Thyroid gland (tissue), 4 donors: Measurements from ENCODE around the gene XCL2. TPM values are rescaled to one million over a fixed set of nuclear protein-coding genes. Genes with fewer than 3 reads are reported as not detected.

Experiments
- DNase-seq, 2 donors: peaks; one replicate each; pipeline ENCODE4 v3.0.0-alpha.2; 2019
- H3K27ac ChIP-seq, 3 donors: fragments of 200-600 bp; sonication (generic); 1 replicate in 2 of 3; 2 replicates in 1 of 3; pipeline ENCODE4 v1.5.1; 2016 to 2019; ENCODE audit warnings: mild to moderate bottlenecking in 1 of 3, moderate library complexity in 1 of 3
- H3K27me3 ChIP-seq: fragments of 200-600 bp; sonication (generic); one replicate; pipeline ENCODE4 v1.5.1; 2019
- H3K36me3 ChIP-seq, 2 donors: fragments of 200-600 bp; sonication (generic); one replicate each; pipeline ENCODE4 v1.5.1; 2016 to 2019
- H3K4me1 ChIP-seq, 2 donors: fragments of 200-600 bp; sonication (generic); one replicate each; pipeline ENCODE4 v1.5.1; 2017 to 2019
- H3K4me3 ChIP-seq, 3 donors: fragments of 200-600 bp; sonication (generic); replicated peaks in 1 of 3; 1 replicate in 2 of 3; 2 replicates in 1 of 3; pipeline ENCODE4 v1.5.1; 2016; ENCODE audit warnings: mild to moderate bottlenecking in 1 of 3
- H3K9me3 ChIP-seq: fragments of 200-600 bp; sonication (generic); one replicate; pipeline ENCODE4 v1.5.1; 2017
- CTCF ChIP-seq, 6 experiments: fragments of 200-600 bp in 3 of 6; fragments of 450-650 bp in 3 of 6; sonication (generic) in 3 of 6; IDR thresholded peaks; one replicate each; pipeline ENCODE4 v1.5.1; 2016 to 2019; ENCODE audit warnings: antibody characterized with exemption in 6 of 6, mild to moderate bottlenecking in 2 of 6, inconsistent platforms in 1 of 6, moderate library complexity in 1 of 6
- POLR2A ChIP-seq, 2 donors: fragments of 450-650 bp; IDR thresholded peaks; one replicate each; pipeline ENCODE4 v1.6.1; 2017; ENCODE audit warnings: antibody characterized with exemption in 2 of 2, mild to moderate bottlenecking in 2 of 2, moderate library complexity in 1 of 2
- WGBS, 2 donors: methylation state at CpG; one replicate each; pipeline ENCODE4 v1.1.5; 2017; 5-methylcytosine and 5-hydroxymethylcytosine counted together
- intact Hi-C: fragments of 100-400 bp; cut with DNase I; formaldehyde crosslinking; loops from one replicate; pipeline ENCODE4 v1.15.1; 2023
- total RNA-seq, 4 donors: library from RNA; depleted of rRNA; stranded (reverse); fragments of >200 nt; gene quantifications; one replicate each; pipeline ENCODE4 v1.2.3, GENCODE V29; 2016

The XCL2 gene
- total RNA-seq, 4 donors from 2014 or later: not detected

GRCh38 chr1:168520052-168520751 lies 23.6 kb downstream of the XCL2 start:
- Histone ChIP-seq H3K9me3 (no peaks in the 10 kb centered on the region), H3K36me3 (no peaks in the 10 kb centered on the region), H3K4me3 (no peak overlapping the region), H3K4me1 (no peaks in the 10 kb centered on the region), H3K27ac (no peak overlapping the region), H3K27me3 (no peaks in the 10 kb centered on the region)
- intact Hi-C loops: no loop called here
- TF ChIP-seq CTCF (IDR thresholded peaks at IDR 0.05) (no peak), POLR2A (IDR thresholded peaks at IDR 0.05) (no peak)
- DNase-seq: no peak
- 42 to 46% methylated on average over 6 of the region's 6 CpGs for WGBS, 2 donors

GRCh38 chr1:168518813-168519212 lies 25.0 kb downstream of the XCL2 start:
- intact Hi-C loops: no loop called here
- TF ChIP-seq POLR2A (IDR thresholded peaks at IDR 0.05): no peak
- Histone ChIP-seq H3K36me3 (no peaks in the 10 kb centered on the region), H3K27ac (no peak overlapping the region), H3K4me3 (no peak overlapping the region), H3K27me3 (no peaks in the 10 kb centered on the region), H3K9me3 (no peaks in the 10 kb centered on the region), H3K4me1 (no peaks in the 10 kb centered on the region)
- WGBS, 2 donors: 92 to 93% methylated on average over 1 of the region's 1 CpG
- DNase-seq: no peak

GRCh38 chr1:168518201-168518689 lies 25.6 kb downstream of the XCL2 start:
- Histone ChIP-seq H3K36me3 (no peaks in the 10 kb centered on the region), H3K27ac (no peak overlapping the region), H3K4me3 (no peak overlapping the region), H3K27me3 (no peaks in the 10 kb centered on the region), H3K9me3 (no peaks in the 10 kb centered on the region), H3K4me1 (no peaks in the 10 kb centered on the region)
- no peak for TF ChIP-seq CTCF (IDR thresholded peaks at IDR 0.05)
- TF ChIP-seq POLR2A (IDR thresholded peaks at IDR 0.05): no peak
- WGBS, 2 donors: 85 to 93% methylated on average over 4 of the region's 4 CpGs
- intact Hi-C loops: no loop called here
- DNase-seq: no peak

DNA sequence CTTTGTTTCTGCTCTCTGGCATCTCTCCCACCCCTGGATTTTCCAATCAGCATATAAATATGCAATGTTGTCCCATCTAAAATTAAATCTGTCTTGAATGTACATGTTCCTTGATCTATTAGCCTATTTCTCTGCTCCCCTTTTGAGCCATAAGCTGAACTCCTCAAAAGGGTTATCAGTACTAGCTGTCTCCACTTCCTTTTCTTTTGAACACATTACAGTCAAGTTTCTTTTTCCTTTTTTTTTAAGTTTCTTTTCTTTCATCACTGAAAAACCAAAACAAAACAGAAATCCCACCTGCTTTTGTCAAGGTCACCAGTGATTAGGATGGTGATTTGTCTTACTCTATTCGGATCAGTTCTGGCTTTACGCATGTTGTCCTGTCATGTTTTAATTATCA lies 29.3 kb downstream of the XCL2 start:
- TF ChIP-seq POLR2A (IDR thresholded peaks at IDR 0.05): no peak
- TF ChIP-seq CTCF (IDR thresholded peaks at IDR 0.05): no peak
- intact Hi-C loops: no loop called here
- H3K4me3 ChIP-seq: no peak overlapping the region
- no peaks in the 10 kb centered on the region for H3K27me3 ChIP-seq
- H3K36me3 ChIP-seq: no peaks in the 10 kb centered on the region
- no peaks in the 10 kb centered on the region for H3K9me3 ChIP-seq
- H3K27ac ChIP-seq: no peak overlapping the region
- no peak for DNase-seq
- 90 to 94% methylated on average over 2 of the region's 2 CpGs for WGBS, 2 donors
- no peaks in the 10 kb centered on the region for H3K4me1 ChIP-seq

GRCh38 chr1:168513656-168514404 lies 30.0 kb downstream of the XCL2 start:
- TF ChIP-seq POLR2A (IDR thresholded peaks at IDR 0.05): no peak
- no peak for TF ChIP-seq CTCF (IDR thresholded peaks at IDR 0.05)
- H3K4me3 ChIP-seq: no peak overlapping the region
- no peaks in the 10 kb centered on the region for H3K27me3 ChIP-seq
- intact Hi-C loops: no loop called here
- no peaks in the 10 kb centered on the region for H3K4me1 ChIP-seq
- no peaks in the 10 kb centered on the region for H3K9me3 ChIP-seq
- no peaks in the 10 kb centered on the region for H3K36me3 ChIP-seq
- H3K27ac ChIP-seq: no peak overlapping the region
- 75 to 90% methylated on average over 9 of the region's 9 CpGs for WGBS, 2 donors
- no peak for DNase-seq
